D721Med (cell line): ENCODE results near the gene COP1.
A peak's percentile ranks its signal among the peaks of the same experiment; 100 is the strongest.
"Not testable (repeated sequence)": the region's sequence is repeated elsewhere in the genome, so short reads cannot be mapped to it uniquely, and the experiment has no call there.

Experiments used
- DNase-seq: peaks from one replicate; pipeline ENCODE4 v3.0.0; 2011; ENCODE audit warnings: low spot score; ENCODE audit not compliant: insufficient read length
- FAIRE-seq: peaks from 2 replicates; lab custom pipeline; 2011; peaks lifted over from hg19 to GRCh38; lab: Jason Lieb, UNC
- CTCF ChIP-seq: IDR thresholded peaks from 2 replicates; pipeline ENCODE4 v1.5.1; 2012; ENCODE audit warnings: mild to moderate bottlenecking, control low read depth; ENCODE audit not compliant: insufficient read depth; ENCODE audit errors: missing control alignments

Gene COP1

GRCh38 chr1:175984813-175985212, 222.3 kb downstream of the COP1 start:
- no peak for FAIRE-seq
- DNase-seq = no peak
- TF ChIP-seq CTCF = no peak

GRCh38 chr1:175984057-175984812, 222.9 kb downstream of the COP1 start:
- DNase-seq (no peak), FAIRE-seq (no peak)
- TF ChIP-seq CTCF = no peak

GRCh38 chr1:175983363-175983762, 223.7 kb downstream of the COP1 start:
- not testable (repeated sequence) for FAIRE-seq, DNase-seq

- no peak for DNase-seq
- FAIRE-seq = no peak
- no peak for TF ChIP-seq CTCF
These were observed 226.0 kb downstream of the COP1 start for GRCh38 chr1:175981128-175981527.

- no peak for FAIRE-seq
- TF ChIP-seq CTCF = no peak
- no peak for DNase-seq
These were observed 228.2 kb downstream of the COP1 start for GRCh38 chr1:175978926-175979325.

- FAIRE-seq = no peak
- DNase-seq = no peak
- TF ChIP-seq CTCF = no peak
These were observed 228.6 kb downstream of the COP1 start for GRCh38 chr1:175978476-175978875.

- DNase-seq (no peak), FAIRE-seq (peak; percentile 90)
- no peak for TF ChIP-seq CTCF
These were observed 230.0 kb downstream of the COP1 start for GRCh38 chr1:175976865-175977642.
